Spleen (tissue), 11 donors: ENCODE measurements around the gene ENC1. TPM values are rescaled to one million over a fixed set of nuclear protein-coding genes. Genes with fewer than 3 reads are reported as not detected.

Experiments used
- DNase-seq: peaks from one replicate; pipeline ENCODE4 v3.0.0-alpha.2; 2020
- H3K27ac ChIP-seq, 8 donors: fragments of 200-600 bp; sonication (generic) in 7 of 8; 1 replicate in 4 of 8; 2 replicates in 4 of 8; pipeline versions ENCODE4 v1.5.0 to v1.8.0; 2016 to 2021; ENCODE audit warnings: inconsistent platforms in 4 of 8, mild to moderate bottlenecking in 4 of 8, moderate library complexity in 1 of 8
- H3K27me3 ChIP-seq, 7 donors: fragments of 200-600 bp; sonication (generic) in 6 of 7; replicated peaks in 1 of 7; 1 replicate in 4 of 7; 2 replicates in 3 of 7; pipeline versions ENCODE4 v1.5.0 to v1.8.0; 2016 to 2021; ENCODE audit warnings: inconsistent platforms in 3 of 7, mild to moderate bottlenecking in 1 of 7
- H3K36me3 ChIP-seq, 6 donors: fragments of 200-600 bp; sonication (generic) in 5 of 6; 1 replicate in 4 of 6; 2 replicates in 2 of 6; pipeline versions ENCODE4 v1.5.0 to v1.8.0; 2016 to 2021; ENCODE audit warnings: inconsistent platforms in 2 of 6
- H3K4me1 ChIP-seq, 6 donors: fragments of 200-600 bp; sonication (generic) in 5 of 6; 1 replicate in 3 of 6; 2 replicates in 3 of 6; pipeline versions ENCODE4 v1.5.0 to v1.8.0; 2016 to 2021; ENCODE audit warnings: inconsistent platforms in 3 of 6
- H3K4me3 ChIP-seq, 8 donors: fragments of 200-600 bp; sonication (generic) in 7 of 8; 1 replicate in 4 of 8; 2 replicates in 4 of 8; pipeline versions ENCODE4 v1.5.0 to v1.8.0; 2016 to 2021; ENCODE audit warnings: inconsistent platforms in 4 of 8, mild to moderate bottlenecking in 4 of 8, moderate library complexity in 2 of 8
- H3K9me3 ChIP-seq, 8 donors: fragments of 200-600 bp; sonication (generic) in 7 of 8; 1 replicate in 4 of 8; 2 replicates in 4 of 8; pipeline versions ENCODE4 v1.5.0 to v1.8.0; 2016 to 2021; ENCODE audit warnings: inconsistent platforms in 4 of 8
- CTCF ChIP-seq, 11 experiments: fragments of 200-600 bp in 7 of 11; fragments of 450-650 bp in 4 of 11; sonication (generic) in 4 of 11; IDR thresholded peaks in 8 of 11; conservative IDR thresholded peaks in 3 of 11; 1 replicate in 7 of 11; 2 replicates in 4 of 11; pipeline versions ENCODE4 v1.4.0 to v1.8.0; 2016 to 2021; ENCODE audit warnings: antibody characterized with exemption in 11 of 11, inconsistent platforms in 4 of 11, mild to moderate bottlenecking in 1 of 11
- POLR2A ChIP-seq, 3 donors: fragments of 450-650 bp; IDR thresholded peaks; one replicate each; pipeline ENCODE4 v1.5.1; 2017; ENCODE audit warnings: antibody characterized with exemption in 3 of 3, mild to moderate bottlenecking in 1 of 3
- POLR2AphosphoS5 ChIP-seq, 3 donors: sonication (generic); formaldehyde crosslinking; IDR thresholded peaks; one replicate each; pipeline ENCODE4 v1.5.1; 2017; ENCODE audit warnings: antibody characterized with exemption in 3 of 3
- WGBS, 5 donors: extraction: QIAGEN DNeasy Blood & Tissue Kit in 3 of 5; methylation state at CpG; one replicate each; pipeline versions ENCODE4 v1.1.5 to v1.1.7; 2013 to 2018; 5-methylcytosine and 5-hydroxymethylcytosine counted together
- intact Hi-C: fragments of 100-400 bp; cut with DNase I; formaldehyde crosslinking; loops from one replicate; pipeline ENCODE4 v1.15.0; 2023; ENCODE audit warnings: low total_unique reads
- polyA plus RNA-seq, 3 donors: library from polyadenylated mRNA; stranded (reverse); fragments of 200-250 nt; gene quantifications; one replicate each; pipeline ENCODE4 v1.2.1, GENCODE V29; 2013
- total RNA-seq, 7 donors: library from RNA; depleted of rRNA in 3 of 7; stranded (reverse); fragments of >200 nt in 3 of 7; fragmentation: NEBNext Ultra II Directional in 4 of 7; extraction: Animal tissue kit (Norgen Biotek cat#: 25700) in 4 of 7; gene quantifications; one replicate each; pipeline versions ENCODE4 v1.1.0 to v1.2.1, GENCODE V29; 2016 to 2021
- donor health status: healthy with polysubstance abuse.
- donor health status: DM: no; HTN: no; CAD: no; lungs with moderate emphysema.
- donor health status: DM: no; HTN: no; CAD: no.
- donor health status: Bipolar disorder and iron deficiency.
- donor health status: healthy.
- donor health status: DM: no; HTN: no; CAD: no.
- donor health status: DM: yes; HTN: yes; CAD: no.

ENC1 gene
- total and polyA plus RNA-seq, 10 donors, result 3.8 to 19.5 (median 11.2) TPM

GRCh38 chr5:74664551-74664950 is 24.0 kb upstream of the ENC1 start:
- TF ChIP-seq POLR2AphosphoS5 (IDR thresholded peaks at IDR 0.05), result no peak
- no peak for TF ChIP-seq CTCF (IDR thresholded peaks at IDR 0.05 in 8 of 11, conservative IDR thresholded peaks at IDR 0.05 in 3 of 11)
- no peak for TF ChIP-seq POLR2A (IDR thresholded peaks at IDR 0.05)
- WGBS, 5 donors, result 69 to 78% (median 72%) methylated on average over 5 of the region's 5 CpGs
- H3K4me3 ChIP-seq, result no peak overlapping the region

GRCh38 chr5:74660873-74661272 is 20.3 kb upstream of the ENC1 start:
- Histone ChIP-seq H3K27me3 (peaks cover 0 to 16% (median 0%) of the 10 kb centered on the region in 7 donors), H3K36me3 (no peaks in the 10 kb centered on the region), H3K9me3 (no peaks in the 10 kb centered on the region), H3K27ac (no peak overlapping the region), H3K4me3 (no peak overlapping the region), H3K4me1 (no peaks in the 10 kb centered on the region)
- 82 to 94% (median 89%) methylated on average over 5 of the region's 5 CpGs for WGBS, 5 donors
- intact Hi-C loops, result no loop called here
- no peak for TF ChIP-seq POLR2A (IDR thresholded peaks at IDR 0.05)
- no peak for TF ChIP-seq CTCF (IDR thresholded peaks at IDR 0.05 in 8 of 11, conservative IDR thresholded peaks at IDR 0.05 in 3 of 11)
- TF ChIP-seq POLR2AphosphoS5 (IDR thresholded peaks at IDR 0.05), result no peak
- DNase-seq, result no peak

More at GRCh38 chr5:74664551-74664950, 24.0 kb upstream of the ENC1 start:
- no peak for DNase-seq
- H3K27ac ChIP-seq, result no peak overlapping the region
- H3K27me3 ChIP-seq, result peaks cover 0 to 16% (median 0%) of the 10 kb centered on the region in 7 donors
- intact Hi-C loops, result no loop called here
- H3K36me3 ChIP-seq, result no peaks in the 10 kb centered on the region
- H3K4me1 ChIP-seq, result no peaks in the 10 kb centered on the region
- H3K9me3 ChIP-seq, result no peaks in the 10 kb centered on the region

- DNase-seq, result no peak
- Histone ChIP-seq H3K27ac (no peak overlapping the region), H3K36me3 (no peaks in the 10 kb centered on the region), H3K27me3 (peaks cover 0 to 16% (median 0%) of the 10 kb centered on the region in 7 donors), H3K9me3 (no peaks in the 10 kb centered on the region), H3K4me3 (no peak overlapping the region), H3K4me1 (no peaks in the 10 kb centered on the region)
- 59 to 92% (median 76%) methylated on average over 1 of the region's 1 CpG for WGBS, 5 donors
- intact Hi-C loops, result no loop called here
- TF ChIP-seq POLR2A (IDR thresholded peaks at IDR 0.05), result no peak
These were observed 19.6 kb upstream of the ENC1 start for GRCh38 chr5:74660140-74660539.

GRCh38 chr5:74659172-74659571 is 18.6 kb upstream of the ENC1 start:
- no peak for DNase-seq
- intact Hi-C loops, result no loop called here
- Histone ChIP-seq H3K4me1 (no peaks in the 10 kb centered on the region), H3K36me3 (no peaks in the 10 kb centered on the region), H3K9me3 (no peaks in the 10 kb centered on the region), H3K4me3 (no peak overlapping the region), H3K27me3 (peaks cover 0 to 16% (median 0%) of the 10 kb centered on the region in 7 donors), H3K27ac (no peak overlapping the region)
- WGBS, 5 donors, result 78 to 93% (median 91%) methylated on average over 3 of the region's 3 CpGs
- TF ChIP-seq POLR2AphosphoS5 (IDR thresholded peaks at IDR 0.05) (no peak), POLR2A (IDR thresholded peaks at IDR 0.05) (no peak), CTCF (IDR thresholded peaks at IDR 0.05 in 8 of 11, conservative IDR thresholded peaks at IDR 0.05 in 3 of 11) (no peak)

- intact Hi-C loops, result no loop called here
- Histone ChIP-seq H3K27me3 (no peaks in the 10 kb centered on the region), H3K4me3 (no peak overlapping the region), H3K36me3 (no peaks in the 10 kb centered on the region), H3K27ac (no peak overlapping the region), H3K9me3 (no peaks in the 10 kb centered on the region), H3K4me1 (no peaks in the 10 kb centered on the region)
- TF ChIP-seq POLR2AphosphoS5 (IDR thresholded peaks at IDR 0.05), result no peak
- no peak for TF ChIP-seq POLR2A (IDR thresholded peaks at IDR 0.05)
- TF ChIP-seq CTCF (IDR thresholded peaks at IDR 0.05 in 8 of 11, conservative IDR thresholded peaks at IDR 0.05 in 3 of 11), result no peak
- no peak for DNase-seq
- WGBS, 5 donors, result 67 to 79% (median 76%) methylated on average over 2 of the region's 2 CpGs
These were observed 16.6 kb upstream of the ENC1 start for GRCh38 chr5:74657165-74657564.
